Hepatocyte (in vitro differentiated cells): ENCODE data around the gene GPN2.

Experiments used
- EZH2phosphoT487 ChIP-seq: fragments of 200-600 bp; sonication (generic); IDR thresholded peaks from one replicate; pipeline ENCODE4 v1.6.1; 2018; ENCODE audit warnings: antibody characterized with exemption, mild to moderate bottlenecking, low read depth, moderate library complexity; ENCODE audit not compliant: unreplicated experiment, severe bottlenecking
- TF ChIP-seq, protein P1 (sequence below): fragments of 200-600 bp; sonication (generic); IDR thresholded peaks from 2 replicates; pipeline ENCODE4 v1.5.1; 2016; ENCODE audit warnings: antibody characterized with exemption, mild to moderate bottlenecking; ENCODE audit not compliant: poor library complexity

DNA sequence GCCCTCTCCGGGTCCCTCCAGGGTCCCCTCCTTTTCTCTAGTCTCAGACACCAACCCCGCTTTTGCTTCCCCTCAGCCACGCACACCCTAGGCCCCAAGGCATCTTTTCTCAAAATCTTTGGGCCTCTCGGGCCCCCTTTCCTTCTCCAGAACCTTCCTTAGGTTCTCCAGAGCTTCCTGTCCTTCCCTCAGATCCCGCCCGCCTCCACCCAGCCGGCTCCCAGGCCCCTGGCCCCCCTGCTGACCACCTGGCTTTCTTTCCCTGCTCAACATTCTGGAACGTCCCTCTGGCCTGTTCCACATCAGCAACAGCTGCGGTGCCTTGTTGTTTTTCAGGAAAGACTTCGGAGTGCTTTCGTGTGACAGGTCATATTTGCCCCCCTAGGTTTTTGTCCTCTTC is 62.4 kb downstream of the GPN2 start:
- TF ChIP-seq, protein P1, sequence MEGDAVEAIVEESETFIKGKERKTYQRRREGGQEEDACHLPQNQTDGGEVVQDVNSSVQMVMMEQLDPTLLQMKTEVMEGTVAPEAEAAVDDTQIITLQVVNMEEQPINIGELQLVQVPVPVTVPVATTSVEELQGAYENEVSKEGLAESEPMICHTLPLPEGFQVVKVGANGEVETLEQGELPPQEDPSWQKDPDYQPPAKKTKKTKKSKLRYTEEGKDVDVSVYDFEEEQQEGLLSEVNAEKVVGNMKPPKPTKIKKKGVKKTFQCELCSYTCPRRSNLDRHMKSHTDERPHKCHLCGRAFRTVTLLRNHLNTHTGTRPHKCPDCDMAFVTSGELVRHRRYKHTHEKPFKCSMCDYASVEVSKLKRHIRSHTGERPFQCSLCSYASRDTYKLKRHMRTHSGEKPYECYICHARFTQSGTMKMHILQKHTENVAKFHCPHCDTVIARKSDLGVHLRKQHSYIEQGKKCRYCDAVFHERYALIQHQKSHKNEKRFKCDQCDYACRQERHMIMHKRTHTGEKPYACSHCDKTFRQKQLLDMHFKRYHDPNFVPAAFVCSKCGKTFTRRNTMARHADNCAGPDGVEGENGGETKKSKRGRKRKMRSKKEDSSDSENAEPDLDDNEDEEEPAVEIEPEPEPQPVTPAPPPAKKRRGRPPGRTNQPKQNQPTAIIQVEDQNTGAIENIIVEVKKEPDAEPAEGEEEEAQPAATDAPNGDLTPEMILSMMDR, result no peak
- TF ChIP-seq EZH2phosphoT487, result no peak
